IPS DF 6.9 (cell line): ENCODE data around the gene ZC3H18.
A peak's percentile ranks its signal among the peaks of the same experiment; 100 is the strongest.

Experiments
- DNase-seq: peaks from one replicate; pipeline ENCODE4 v3.0.0-alpha.2; 2013; ENCODE audit warnings: low read depth, low spot score
- H3K27ac ChIP-seq: one replicate; pipeline ENCODE4 v1.5.1; 2013; ENCODE audit warnings: low read length, control low read depth
- H3K27me3 ChIP-seq: 2 replicates; pipeline ENCODE4 v1.6.1; 2013; ENCODE audit warnings: mild to moderate bottlenecking, low read length; ENCODE audit not compliant: control insufficient read depth, insufficient read depth
- H3K36me3 ChIP-seq: 2 replicates; pipeline ENCODE4 v1.6.1; 2013; ENCODE audit warnings: low read length; ENCODE audit not compliant: control insufficient read depth, insufficient read depth
- H3K4me1 ChIP-seq: 2 replicates; pipeline ENCODE4 v1.6.1; 2013; ENCODE audit warnings: low read length; ENCODE audit not compliant: control insufficient read depth, insufficient read depth
- H3K4me3 ChIP-seq: 2 replicates; pipeline ENCODE4 v1.5.1; 2013; ENCODE audit warnings: mild to moderate bottlenecking, low read length
- H3K9me3 ChIP-seq: 2 replicates; pipeline ENCODE4 v1.6.1; 2013; ENCODE audit warnings: low read length, inconsistent platforms; ENCODE audit not compliant: control insufficient read depth, insufficient read depth
- WGBS: extraction: QIAGEN DNeasy Blood & Tissue Kit; methylation state at CpG from one replicate; pipeline ENCODE4 v1.1.7; 2013; ENCODE audit warnings: mixed read lengths, missing lambda C conversion rate; ENCODE audit not compliant: insufficient read length, insufficient coverage; 5-methylcytosine and 5-hydroxymethylcytosine counted together

Gene ZC3H18

GRCh38 chr16:88649924-88650748, 79.9 kb downstream of the ZC3H18 start:
- H3K4me1 ChIP-seq = peaks cover 4% of the 10 kb centered on the region
- DNase-seq = no peak
- H3K27me3 ChIP-seq = no peaks in the 10 kb centered on the region
- no peaks in the 10 kb centered on the region for H3K9me3 ChIP-seq
- no peak overlapping the region for H3K27ac ChIP-seq
- peaks cover 14% of the 10 kb centered on the region for H3K36me3 ChIP-seq
- no CpG with 5 or more reads among the region's 37 CpGs for WGBS
- peak overlapping the region; percentile 57 for H3K4me3 ChIP-seq

- no CpG with 5 or more reads among the region's 41 CpGs for WGBS
- peaks cover 4% of the 10 kb centered on the region for H3K4me1 ChIP-seq
- H3K36me3 ChIP-seq = peaks cover 20% of the 10 kb centered on the region
- no peak for DNase-seq
- no peak within 1 kb of the TSS for H3K27ac ChIP-seq
- peak within 1 kb of the TSS; percentile 57 for H3K4me3 ChIP-seq
- no peaks in the 10 kb centered on the region for H3K27me3 ChIP-seq
- H3K9me3 ChIP-seq = no peaks in the 10 kb centered on the region
These were observed 80.6 kb downstream of the ZC3H18 start, which contains the start of gene CYBA for GRCh38 chr16:88650749-88651275. CYBA (minus strand) TSS chr16:88651053; CDS start chr16:88651013, 40 bp downstream.

GRCh38 chr16:88651276-88651988, 81.2 kb downstream of the ZC3H18 start:
- Histone ChIP-seq H3K27ac (no peak overlapping the region), H3K4me3 (peak overlapping the region; percentile 20; the same call in 1 of the 2 replicates), H3K9me3 (no peaks in the 10 kb centered on the region), H3K36me3 (peaks cover 26% of the 10 kb centered on the region), H3K4me1 (peaks cover 4% of the 10 kb centered on the region), H3K27me3 (no peaks in the 10 kb centered on the region)
- no peak for DNase-seq
- WGBS = no CpG with 5 or more reads among the region's 24 CpGs

GRCh38 chr16:88651989-88652761, 82.0 kb downstream of the ZC3H18 start:
- WGBS = no CpG with 5 or more reads among the region's 29 CpGs
- no peak for DNase-seq
- Histone ChIP-seq H3K4me3 (no peak overlapping the region), H3K9me3 (no peaks in the 10 kb centered on the region), H3K36me3 (peaks cover 30% of the 10 kb centered on the region), H3K27ac (no peak overlapping the region), H3K27me3 (no peaks in the 10 kb centered on the region), H3K4me1 (peaks cover 4% of the 10 kb centered on the region)

- no peak for DNase-seq
- no peaks in the 10 kb centered on the region for H3K27me3 ChIP-seq
- H3K4me3 ChIP-seq = no peak overlapping the region
- peaks cover 4% of the 10 kb centered on the region for H3K4me1 ChIP-seq
- H3K36me3 ChIP-seq = peaks cover 33% of the 10 kb centered on the region
- WGBS = no CpG with 5 or more reads among the region's 8 CpGs
- H3K27ac ChIP-seq = no peak overlapping the region
- no peaks in the 10 kb centered on the region for H3K9me3 ChIP-seq
These were observed 82.5 kb downstream of the ZC3H18 start for GRCh38 chr16:88652762-88653063.

- DNase-seq = no peak
- H3K27me3 ChIP-seq = no peaks in the 10 kb centered on the region
- no CpG with 5 or more reads among the region's 13 CpGs for WGBS
- peaks cover 36% of the 10 kb centered on the region for H3K36me3 ChIP-seq
- H3K4me3 ChIP-seq = no peak overlapping the region
- H3K27ac ChIP-seq = no peak overlapping the region
- H3K9me3 ChIP-seq = no peaks in the 10 kb centered on the region
- H3K4me1 ChIP-seq = peaks cover 4% of the 10 kb centered on the region
These were observed 82.9 kb downstream of the ZC3H18 start for GRCh38 chr16:88653101-88653500.

- peaks cover 40% of the 10 kb centered on the region for H3K36me3 ChIP-seq
- DNase-seq = no peak
- H3K27me3 ChIP-seq = no peaks in the 10 kb centered on the region
- no CpG with 5 or more reads among the region's 32 CpGs for WGBS
- H3K4me1 ChIP-seq = peaks cover 4% of the 10 kb centered on the region
- H3K4me3 ChIP-seq = no peak overlapping the region
- no peaks in the 10 kb centered on the region for H3K9me3 ChIP-seq
- no peak overlapping the region for H3K27ac ChIP-seq
These were observed 83.6 kb downstream of the ZC3H18 start for GRCh38 chr16:88653596-88654362.

GRCh38 chr16:88654363-88655052, 84.3 kb downstream of the ZC3H18 start:
- Histone ChIP-seq H3K27ac (no peak overlapping the region), H3K4me1 (peaks cover 4% of the 10 kb centered on the region)

GRCh38 chr16:88655053-88655732, 85.0 kb downstream of the ZC3H18 start:
- Histone ChIP-seq H3K9me3 (no peaks in the 10 kb centered on the region), H3K36me3 (peaks cover 40% of the 10 kb centered on the region), H3K27me3 (no peaks in the 10 kb centered on the region), H3K27ac (no peak overlapping the region), H3K4me3 (no peak overlapping the region), H3K4me1 (peaks cover 4% of the 10 kb centered on the region)
- no peak for DNase-seq
- no CpG with 5 or more reads among the region's 50 CpGs for WGBS

More at GRCh38 chr16:88654363-88655052, 84.3 kb downstream of the ZC3H18 start:
- Histone ChIP-seq H3K4me3 (no peak overlapping the region), H3K36me3 (peaks cover 40% of the 10 kb centered on the region), H3K9me3 (no peaks in the 10 kb centered on the region), H3K27me3 (no peaks in the 10 kb centered on the region)
- no CpG with 5 or more reads among the region's 28 CpGs for WGBS
- no peak for DNase-seq
